GM18868 (cell line): ENCODE data around the gene RNF13.
"Not testable (repeated sequence)": the region's sequence is repeated elsewhere in the genome, so short reads cannot be mapped to it uniquely, and the experiment has no call there.

Experiments used
- ATAC-seq: cut with Tn5 transposase; IDR thresholded peaks from one replicate; pipeline ENCODE4 v1.9.1; 2021; ENCODE audit warnings: mild to moderate bottlenecking, moderate library complexity; ENCODE audit not compliant: unreplicated experiment

RNF13 gene

GRCh38 chr3:149981979-149982378, 169.0 kb downstream of the RNF13 start:
- not testable (repeated sequence) for ATAC-seq

- not testable (repeated sequence) for ATAC-seq
Measured at GRCh38 chr3:149983053-149983452, 170.0 kb downstream of the RNF13 start.

GRCh38 chr3:149983628-149984027, 170.6 kb downstream of the RNF13 start:
- no peak for ATAC-seq

GRCh38 chr3:149989307-149989706, 176.3 kb downstream of the RNF13 start:
- peak; percentile 63 for ATAC-seq

- no peak for ATAC-seq
Measured at GRCh38 chr3:149990423-149990948, 177.5 kb downstream of the RNF13 start.

GRCh38 chr3:149992416-149993058, 179.5 kb downstream of the RNF13 start:
- no peak for ATAC-seq

- no peak for ATAC-seq
Measured at GRCh38 chr3:149998946-149999345, 185.9 kb downstream of the RNF13 start.

- ATAC-seq = no peak
Measured at GRCh38 chr3:149999421-149999820, 186.4 kb downstream of the RNF13 start.

GRCh38 chr3:150000641-150001040, 187.6 kb downstream of the RNF13 start:
- no peak for ATAC-seq

GRCh38 chr3:150005243-150006112, 192.5 kb downstream of the RNF13 start:
- no peak for ATAC-seq

- ATAC-seq = no peak
Measured at GRCh38 chr3:150006794-150007193, 193.8 kb downstream of the RNF13 start.
